A549 (cell line): Measurements from ENCODE around the gene ALCAM. TPM values are rescaled to one million over a fixed set of nuclear protein-coding genes. Genes with fewer than 3 reads are reported as not detected.

Experiments
- ATAC-seq, 2 experiments: fragments of 200-7000 bp in 1 of 2; fragments of >200 bp in 1 of 2; cut with Nextera tagmentation in 1 of 2; cut with Tn5 transposase in 1 of 2; 3 replicates each; pipeline versions ENCODE4 v1.8.0 to v1.9.1; 2018 to 2020; ENCODE audit warnings: mild to moderate bottlenecking in 1 of 2, moderate library complexity in 1 of 2
- CTCF ChIA-PET: fragments of 300-600 bp; sonication (Branson Sonifier 250); formaldehyde crosslinking; extraction: SDS; loops from one replicate; lab custom pipeline; 2021; ENCODE audit warnings: antibody characterized with exemption, inconsistent platforms; lab: Yijun Ruan, JAX
- POLR2A ChIA-PET: fragments of 350-600 bp; formaldehyde crosslinking; extraction: SDS; loops from one replicate; lab custom pipeline; 2021; ENCODE audit warnings: antibody characterized with exemption, inconsistent platforms; lab: Yijun Ruan, JAX
- DNase-seq, 2 experiments: peaks; one replicate each; pipeline versions ENCODE4 v3.0.0 to v3.0.0-alpha.2; 2011 to 2016; ENCODE audit warnings: low read depth in 1 of 2, low spot score in 1 of 2
- FAIRE-seq: peaks from 2 replicates; lab custom pipeline; 2011; peaks lifted over from hg19 to GRCh38; lab: Jason Lieb, UNC
- H3K27ac ChIP-seq, 2 experiments: fragments of >200 bp; sonication (Bioruptor Twin); formaldehyde crosslinking; 3 replicates each; pipeline ENCODE4 v1.5.1; 2016 to 2017
- H3K4me1 ChIP-seq: fragments of >200 bp; sonication (Bioruptor Twin); formaldehyde crosslinking; 3 replicates; pipeline ENCODE4 v1.6.1; 2016
- H3K4me2 ChIP-seq: fragments of >200 bp; sonication (Bioruptor Twin); formaldehyde crosslinking; 3 replicates; pipeline ENCODE4 v1.6.1; 2016
- H3K4me3 ChIP-seq: fragments of >200 bp; sonication (Bioruptor Twin); formaldehyde crosslinking; 3 replicates; pipeline ENCODE4 v1.5.1; 2016
- H3K9me3 ChIP-seq: fragments of >200 bp; sonication (Bioruptor Twin); formaldehyde crosslinking; 3 replicates; pipeline ENCODE4 v1.6.1; 2016
- CBX8 ChIP-seq: fragments of 200-600 bp; sonication (generic); IDR thresholded peaks from 2 replicates; pipeline ENCODE4 v1.6.1; 2016
- E2F6 ChIP-seq: IDR thresholded peaks from 2 replicates; pipeline ENCODE4 v1.6.1; 2012; ENCODE audit warnings: low read depth, borderline replicate concordance
- EHF ChIP-seq: fragments of 250-450 bp; sonication (Bioruptor Pico); IDR thresholded peaks from 2 replicates; pipeline ENCODE4 v1.5.0; 2020; ENCODE audit warnings: mild to moderate bottlenecking
- ELK1 ChIP-seq: fragments of 150-350 bp; IDR thresholded peaks from 2 replicates; pipeline ENCODE4 v1.6.1; 2014; ENCODE audit warnings: low read depth, mild to moderate bottlenecking, low read length
- EP300 ChIP-seq, 2 experiments: fragments of >200 bp; sonication (Bioruptor Twin); formaldehyde crosslinking; IDR thresholded peaks; 2 replicates in 1 of 2; 3 replicates in 1 of 2; pipeline ENCODE4 v1.6.1; 2016 to 2017
- FOSL2 ChIP-seq, 2 experiments: fragments of 450-650 bp in 1 of 2; fragments of >200 bp in 1 of 2; sonication (Bioruptor Twin) in 1 of 2; formaldehyde crosslinking; IDR thresholded peaks; 2 replicates each; pipeline versions ENCODE4 v1.5.0 to v1.6.1; 2016 to 2020; ENCODE audit warnings: mild to moderate bottlenecking in 1 of 2, moderate library complexity in 1 of 2
- FOXS1 ChIP-seq: fragments of 250-450 bp; sonication (Bioruptor Pico); IDR thresholded peaks from 2 replicates; pipeline ENCODE4 v1.5.0; 2020; ENCODE audit warnings: mild to moderate bottlenecking, moderate library complexity
- HDAC2 ChIP-seq: fragments of 200-600 bp; sonication (generic); IDR thresholded peaks from 2 replicates; pipeline ENCODE4 v1.6.1; 2016
- HMGXB4 ChIP-seq: fragments of 250-450 bp; sonication (Bioruptor Pico); IDR thresholded peaks from 2 replicates; pipeline ENCODE4 v1.5.0; 2021; ENCODE audit warnings: mild to moderate bottlenecking, moderate library complexity, borderline replicate concordance
- KDM1A ChIP-seq: fragments of 200-600 bp; sonication (generic); IDR thresholded peaks from 2 replicates; pipeline ENCODE4 v1.6.1; 2016; ENCODE audit warnings: low read depth, mild to moderate bottlenecking
- MAFK ChIP-seq: fragments of 450-650 bp; IDR thresholded peaks from 2 replicates; pipeline ENCODE4 v1.6.1; 2014; ENCODE audit not compliant: partially characterized antibody
- MAX ChIP-seq: IDR thresholded peaks from 2 replicates; pipeline ENCODE4 v1.6.1; 2012
- MAZ ChIP-seq: fragments of 150-350 bp; IDR thresholded peaks from 2 replicates; pipeline ENCODE4 v1.6.1; 2014; ENCODE audit warnings: antibody characterized with exemption, low read depth, low read length, borderline replicate concordance
- NPAS2 ChIP-seq: fragments of 250-450 bp; sonication (Bioruptor Pico); IDR thresholded peaks from 2 replicates; pipeline ENCODE4 v1.8.0; 2022; ENCODE audit warnings: mild to moderate bottlenecking, moderate library complexity, borderline replicate concordance
- PBX3 ChIP-seq: IDR thresholded peaks from 2 replicates; pipeline ENCODE4 v1.6.1; 2012
- PHF8 ChIP-seq: fragments of 200-600 bp; sonication (generic); IDR thresholded peaks from 2 replicates; pipeline ENCODE4 v1.6.1; 2016; ENCODE audit warnings: low read depth, mild to moderate bottlenecking, antibody characterized with exemption, moderate library complexity, borderline replicate concordance
- RARB ChIP-seq: fragments of 250-450 bp; sonication (Bioruptor Pico); IDR thresholded peaks from 2 replicates; pipeline ENCODE4 v1.8.0; 2021; ENCODE audit warnings: mild to moderate bottlenecking, moderate library complexity
- REST ChIP-seq: fragments of 200-600 bp; sonication (generic); IDR thresholded peaks from 2 replicates; pipeline ENCODE4 v1.6.1; 2016; ENCODE audit warnings: antibody characterized with exemption, mild to moderate bottlenecking, moderate library complexity
- TP53 ChIP-seq: fragments of 250-450 bp; sonication (Bioruptor Pico); IDR thresholded peaks from 2 replicates; pipeline ENCODE4 v1.5.0; 2021; ENCODE audit warnings: mild to moderate bottlenecking, moderate library complexity
- ZNF302 ChIP-seq: fragments of 250-450 bp; sonication (Bioruptor Pico); IDR thresholded peaks from 2 replicates; pipeline ENCODE4 v1.9.0; 2021; ENCODE audit warnings: inconsistent platforms, mild to moderate bottlenecking, moderate library complexity
- WGBS: methylation state at CpG from one replicate; pipeline ENCODE4 v1.1.6; 2017; ENCODE audit errors: missing lambda C conversion rate; 5-methylcytosine and 5-hydroxymethylcytosine counted together
- polyA plus RNA-seq, 4 experiments: library from polyadenylated mRNA; depleted of rRNA in 3 of 4; stranded (reverse); fragments of >200 nt; fragmentation: RNase III in 1 of 4; extraction: RNeasy Plus Mini Kit Qiagen cat#74134 plus additional on column Dnase treatment in 1 of 4; gene quantifications; 2 replicates in 3 of 4; 3 replicates in 1 of 4; pipeline ENCODE4 v1.2.3, GENCODE V29; 2011 to 2017

Gene ALCAM
- polyA plus RNA-seq, 2 of the 4 experiments (the other 2 are of a cell fraction): 57.1 to 145 TPM

- 89% methylated on average over 2 of the region's 2 CpGs for WGBS
- CTCF ChIA-PET: no interaction called here
- Histone ChIP-seq H3K27ac (no peak overlapping the region), H3K4me2 (no peak overlapping the region), H3K4me1 (peaks cover 31% of the 10 kb centered on the region), H3K4me3 (no peak overlapping the region), H3K9me3 (no peaks in the 10 kb centered on the region)
- FAIRE-seq: no peak
- DNase-seq: no peak
- ATAC-seq: no peak
- TF ChIP-seq FOSL2 (IDR thresholded peaks at IDR 0.05) (no peak), FOSL2 (CRISPR knock-in tag; IDR thresholded peaks at IDR 0.05) (no peak), HMGXB4 (no peak), ZNF302 (no peak), MAZ (no peak), REST (no peak), FOXS1 (CRISPR knock-in tag) (no peak), RARB (CRISPR knock-in tag) (no peak), PHF8 (no peak), HDAC2 (no peak), TP53 (CRISPR knock-in tag) (no peak), EP300 (IDR thresholded peaks at IDR 0.05) (no peak), MAX (no peak), MAFK (no peak), EHF (no peak), CBX8 (no peak), ELK1 (no peak), PBX3 (no peak), NPAS2 (no peak)
- POLR2A ChIA-PET: no interaction called here
These were observed 165.5 kb downstream of the ALCAM start for GRCh38 chr3:105532251-105532650.

GRCh38 chr3:105533960-105534359, 167.3 kb downstream of the ALCAM start:
- peaks cover 21% of the 10 kb centered on the region; the same call in 2 of the 3 replicates for H3K4me1 ChIP-seq
- TF ChIP-seq KDM1A: no peak
- TF ChIP-seq E2F6: no peak
- WGBS: 83% methylated on average over 3 of the region's 3 CpGs
- ATAC-seq: no peak
- H3K4me3 ChIP-seq: no peak overlapping the region
- ChIA-PET CTCF (no interaction called here), POLR2A (no interaction called here)
- H3K4me2 ChIP-seq: no peak overlapping the region
- H3K27ac ChIP-seq: no peak overlapping the region
- no peak for DNase-seq
- FAIRE-seq: no peak
- H3K9me3 ChIP-seq: no peaks in the 10 kb centered on the region
